Activated CD8-positive, alpha-beta memory T cell treated with anti-CD3 and anti-CD28 coated beads for 1 hour (primary cell): ENCODE results near the gene ARMH3.

Experiments
- DNase-seq, 2 donors: peaks; one replicate each; pipeline ENCODE4 v3.0.0-alpha.2; 2020; ENCODE audit warnings: low read depth in 1 of 2; ENCODE audit errors: extremely low read depth in 1 of 2

The ARMH3 gene

GRCh38 chr10:101875068-101875688 lies 180.8 kb downstream of the ARMH3 start:
- DNase-seq: no peak

GRCh38 chr10:101874252-101874651 lies 181.7 kb downstream of the ARMH3 start:
- DNase-seq: no peak

DNA sequence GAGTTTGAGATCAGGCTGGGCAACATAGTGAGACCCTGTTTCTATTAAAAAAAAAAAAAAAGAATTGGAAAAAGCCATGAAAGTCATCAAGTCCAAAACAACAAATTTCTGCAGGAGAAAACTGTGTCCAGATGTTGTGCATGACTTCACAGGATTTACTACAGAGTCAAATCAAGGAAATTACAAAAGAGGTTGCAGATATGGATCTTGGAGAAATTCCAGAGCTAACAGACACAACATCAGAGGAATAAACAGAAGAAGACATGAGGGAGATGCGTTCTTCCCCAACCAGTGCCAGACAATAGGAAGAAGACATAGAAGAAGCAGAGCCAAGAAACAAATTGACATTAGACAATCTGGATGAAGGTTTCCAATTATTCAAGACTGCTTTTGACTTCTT lies 188.0 kb downstream of the ARMH3 start:
- no peak for DNase-seq

- no peak for DNase-seq
Measured at GRCh38 chr10:101859530-101859929, 196.4 kb downstream of the ARMH3 start.

DNA sequence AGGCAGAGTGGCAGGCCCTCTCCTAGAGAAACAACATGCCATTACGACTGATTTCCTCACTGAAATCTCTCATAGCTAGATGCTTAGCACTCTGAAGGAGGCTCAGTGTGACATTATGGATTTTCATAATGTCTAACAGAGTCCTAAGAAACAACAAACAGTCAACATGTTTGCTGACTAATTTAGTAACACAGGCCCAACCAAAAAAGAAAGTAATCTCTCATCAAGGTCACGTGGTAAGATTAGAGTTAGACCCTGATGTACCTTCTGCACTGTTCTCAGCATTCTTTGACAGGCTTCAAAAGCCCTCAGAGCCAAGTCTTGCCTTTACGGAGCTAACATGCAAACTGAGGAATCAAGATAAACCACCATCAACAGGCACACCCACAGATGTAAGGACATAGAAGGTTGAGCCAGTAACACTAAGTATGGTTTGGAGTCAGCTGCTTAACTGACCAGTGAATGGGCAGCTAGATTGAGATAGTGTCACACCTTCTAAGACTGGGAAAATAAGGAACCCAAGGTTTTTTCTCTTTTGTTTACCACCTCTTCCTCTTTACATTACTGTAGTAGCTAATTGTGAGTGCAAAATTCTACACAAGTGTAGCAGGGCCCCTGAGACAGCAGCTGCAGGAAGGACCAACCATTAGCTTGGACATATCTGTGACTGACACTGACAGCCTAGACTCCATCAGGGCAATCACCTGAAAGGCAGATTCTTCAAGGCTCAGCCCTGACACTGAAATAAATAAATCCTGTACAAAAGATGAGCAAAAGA lies 197.1 kb downstream of the ARMH3 start:
- DNase-seq: no peak

GRCh38 chr10:101857802-101858476 lies 198.0 kb downstream of the ARMH3 start:
- DNase-seq: no peak

DNA sequence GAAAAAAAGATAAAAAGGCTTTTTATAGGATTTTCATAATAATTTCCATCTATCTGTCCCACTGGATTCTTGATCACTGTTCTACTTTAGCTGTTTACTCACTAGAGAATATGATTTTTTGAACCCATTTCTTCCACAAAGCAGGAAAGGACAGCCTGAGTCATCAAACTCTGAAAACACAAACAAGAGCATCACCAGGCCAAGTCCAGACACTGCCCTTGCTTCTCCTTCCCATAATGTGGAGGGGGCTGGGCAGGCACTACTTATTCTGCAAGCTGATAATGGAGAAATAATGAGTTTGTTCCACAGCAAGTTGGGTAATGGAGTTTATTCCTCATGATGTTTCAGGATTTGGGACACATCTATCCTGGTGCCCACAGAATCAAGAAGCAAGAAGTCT lies 199.3 kb downstream of the ARMH3 start:
- no peak for DNase-seq

DNA sequence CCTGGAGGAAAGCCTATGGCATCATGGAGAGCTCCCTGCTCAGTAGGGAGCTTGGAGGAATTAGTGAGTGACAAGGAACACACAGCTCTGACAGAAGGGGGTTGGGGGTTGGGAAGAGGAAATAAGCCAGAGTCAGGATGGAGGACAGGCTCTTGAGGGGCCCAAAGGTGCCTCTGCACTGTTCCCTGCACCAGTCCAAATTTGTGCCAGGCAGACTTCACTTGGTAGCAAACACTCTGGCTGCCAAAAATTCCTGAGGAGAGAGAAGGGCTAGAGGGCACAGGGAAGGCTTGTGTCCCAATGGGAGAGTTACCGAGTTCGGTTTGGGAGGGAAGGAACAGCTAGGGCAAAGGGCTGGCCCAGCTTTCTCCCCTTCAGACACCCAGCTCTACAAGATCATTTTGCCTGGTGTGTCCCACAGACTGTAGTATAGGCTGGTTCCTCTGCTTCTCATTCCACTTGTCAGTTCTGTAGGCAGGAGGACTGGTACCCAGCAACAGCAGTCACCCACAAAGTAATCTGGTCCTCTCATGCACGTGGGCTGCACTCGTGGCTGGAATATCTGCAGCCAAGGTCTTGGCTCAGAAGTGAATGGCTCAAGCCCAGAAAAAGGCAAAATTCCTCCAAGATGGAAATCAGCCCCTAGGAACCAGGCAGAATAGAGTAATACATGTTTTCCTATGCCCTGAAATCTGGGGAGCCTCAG lies 204.4 kb downstream of the ARMH3 start:
- DNase-seq: no peak

GRCh38 chr10:101850749-101851148 lies 205.2 kb downstream of the ARMH3 start:
- DNase-seq: no peak

- DNase-seq: no peak
Measured at GRCh38 chr10:101848894-101849351, 207.1 kb downstream of the ARMH3 start.

DNA sequence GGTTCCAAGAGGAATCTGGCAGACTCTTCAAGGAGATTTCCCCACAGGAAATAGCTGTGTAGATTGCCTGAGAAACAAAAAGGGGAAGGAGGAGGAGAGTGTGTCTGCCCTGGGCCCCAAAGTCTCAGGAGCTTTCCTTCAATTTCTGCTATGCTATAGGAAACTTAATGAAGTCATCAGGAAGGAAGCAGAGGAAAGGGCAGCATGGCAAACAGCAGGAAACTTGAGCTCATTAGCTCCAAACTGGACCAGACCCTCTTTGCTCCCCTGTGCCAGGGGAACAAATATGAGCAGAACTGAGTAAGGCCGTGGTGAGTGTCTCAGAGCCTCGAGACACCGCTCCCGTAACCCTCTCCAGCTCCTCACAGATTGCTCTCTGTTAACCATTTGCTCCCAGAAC lies 207.6 kb downstream of the ARMH3 start:
- DNase-seq: no peak

GRCh38 chr10:101845893-101846292 lies 210.1 kb downstream of the ARMH3 start:
- no peak for DNase-seq

DNA sequence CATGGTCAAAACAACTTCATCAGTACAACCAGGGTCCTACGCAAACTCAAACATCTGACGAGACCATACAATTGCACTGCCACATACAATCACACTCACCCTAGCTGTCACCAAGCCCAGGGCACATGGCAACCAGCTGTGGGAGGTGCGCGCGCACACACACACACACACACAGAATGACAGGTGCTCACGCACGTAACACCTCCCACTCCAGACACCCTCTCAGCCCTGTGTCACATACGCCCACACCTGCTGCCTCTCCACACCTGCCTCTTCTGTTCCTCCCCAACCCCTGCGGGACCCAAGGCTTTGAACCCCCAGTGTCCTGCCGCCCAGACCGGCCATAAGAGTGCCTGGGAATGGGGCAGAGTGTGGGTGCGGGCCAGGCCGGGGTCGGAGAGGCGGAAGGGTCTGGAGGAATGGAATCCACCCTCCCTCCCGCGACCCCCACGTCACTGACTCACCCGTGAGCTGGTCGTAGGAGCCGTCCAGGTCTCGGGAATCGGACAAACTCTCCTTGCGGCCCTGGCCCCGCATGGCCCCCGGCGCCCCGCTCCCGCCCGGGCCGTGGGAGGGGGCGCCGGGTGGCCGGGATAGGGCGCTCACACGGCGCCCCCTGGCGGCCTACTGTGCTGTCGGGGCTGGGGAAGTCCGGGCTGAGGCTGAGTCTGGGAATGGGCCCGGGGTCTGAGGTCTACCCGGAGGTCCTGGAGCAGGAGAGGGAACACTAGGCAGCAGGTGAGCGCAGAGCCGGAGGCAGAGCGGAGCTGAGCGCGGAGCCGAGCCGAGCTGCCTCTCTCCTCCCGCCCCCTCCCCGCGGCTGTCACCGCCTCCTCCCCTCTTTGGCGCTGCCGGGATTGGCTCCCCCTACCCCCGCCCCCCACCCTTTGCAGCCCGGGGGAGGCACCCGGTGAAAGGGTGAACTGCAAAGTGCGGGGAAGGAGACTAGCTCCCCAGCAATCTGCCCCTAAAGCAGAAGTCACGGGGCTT lies 212.6 kb downstream of the ARMH3 start, which contains the start of gene KCNIP2:
KCNIP2 (minus strand) TSS at position 769 of the 990 bp plus-strand sequence; CDS start at position 537, 232 bp downstream.
- no peak for DNase-seq

DNA sequence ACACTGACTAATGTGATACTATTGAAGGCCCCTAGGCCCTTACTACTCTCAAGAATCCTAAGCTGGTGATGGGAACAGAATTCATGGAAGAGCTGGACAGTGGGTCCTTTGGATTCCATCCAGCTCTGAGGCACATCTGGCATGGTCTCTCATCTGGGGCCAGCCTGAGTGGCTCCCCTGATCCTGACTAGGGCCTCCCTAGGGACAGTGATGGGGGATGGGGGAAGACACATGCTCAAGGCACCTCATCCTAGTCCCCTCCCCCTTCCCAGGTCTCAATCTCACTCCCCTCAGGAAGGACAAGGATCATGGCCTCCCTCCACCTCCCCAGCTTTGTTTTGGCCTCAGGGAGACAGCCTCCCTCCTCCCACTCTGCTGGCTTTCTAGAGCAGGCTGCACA lies 214.1 kb downstream of the ARMH3 start:
- no peak for DNase-seq

DNA sequence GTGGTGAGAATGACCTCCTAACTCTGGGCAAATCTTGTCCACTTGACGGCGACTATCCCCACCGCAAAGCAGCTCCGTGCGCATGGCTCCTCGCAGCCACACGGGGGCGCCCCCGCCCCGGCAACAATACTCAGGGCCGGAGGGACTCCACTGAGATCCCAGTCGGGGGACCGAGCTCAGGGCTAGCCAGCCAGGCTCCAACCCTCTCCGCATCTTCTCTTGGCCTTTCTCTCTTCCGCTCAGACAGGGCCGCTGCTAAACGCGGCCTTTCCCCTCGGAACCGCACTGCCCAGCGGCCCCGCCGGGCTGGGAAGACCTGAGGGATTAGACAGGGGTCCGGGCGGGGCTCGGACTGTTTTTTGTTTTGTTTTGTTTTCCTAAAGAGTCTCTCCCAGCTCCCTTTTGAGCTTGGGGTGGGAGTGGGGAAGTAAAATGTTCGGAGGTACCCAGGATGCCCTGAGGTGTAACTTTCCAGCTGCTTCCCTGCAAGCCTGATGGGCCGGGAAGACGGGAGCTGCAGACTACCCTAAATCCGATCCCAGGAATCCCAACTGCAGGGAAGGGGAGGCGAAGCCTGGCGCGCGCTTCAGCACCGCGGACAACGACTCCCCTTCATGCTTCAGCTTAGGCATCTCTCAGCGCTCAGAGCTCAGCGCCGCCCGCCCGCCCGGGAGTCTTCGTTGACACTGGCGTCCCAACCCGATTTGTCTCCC lies 215.1 kb downstream of the ARMH3 start:
- DNase-seq: no peak

- DNase-seq: no peak
Measured at GRCh38 chr10:101840102-101840684, 215.8 kb downstream of the ARMH3 start.

GRCh38 chr10:101839416-101840063 lies 216.4 kb downstream of the ARMH3 start:
- no peak for DNase-seq

DNA sequence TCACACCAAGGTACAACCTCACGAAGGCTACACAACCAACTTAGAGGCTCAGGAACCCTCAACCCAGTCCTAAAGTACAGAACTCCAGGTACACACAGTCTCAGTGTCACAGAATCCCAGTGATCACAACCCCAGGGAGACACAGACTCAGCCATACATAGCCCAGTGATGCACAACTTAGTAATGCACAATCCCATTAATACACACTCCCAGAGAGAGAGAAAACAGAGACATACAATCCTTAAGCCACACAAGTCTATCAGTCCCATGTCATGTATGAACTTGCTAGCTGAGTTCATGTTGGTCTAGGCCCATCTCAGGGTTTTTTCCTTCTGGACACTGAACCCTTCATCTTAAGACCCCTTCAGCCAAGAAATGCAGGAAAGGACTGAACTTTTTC lies 217.0 kb downstream of the ARMH3 start:
- DNase-seq: no peak
